ENCODE results near the gene KIFAP3. TPM values are rescaled to one million over a fixed set of nuclear protein-coding genes. Genes with fewer than 3 reads are reported as not detected.

KIFAP3 gene
- total RNA-seq, 2 experiments from 2014 or later, result 10.5 to 12.5 TPM

GRCh38 chr1:170068923-170069322 is 5.6 kb downstream of the KIFAP3 start:
- H3K79me2 ChIP-seq (ENCODE audit: insufficient read depth, low read depth, low read length), result peaks cover 17% of the 10 kb centered on the region; the same call in 1 of the 2 replicates
- H3K9me2 ChIP-seq (ENCODE audit: insufficient read depth, low read length), result no peaks in the 10 kb centered on the region
- no peaks in the 10 kb centered on the region for H3K36me3 ChIP-seq (ENCODE audit: insufficient read depth, low read length)
- no TSS peak for BruUV-seq (replicated peaks)
- H4K20me1 ChIP-seq (ENCODE audit: insufficient read depth, low read length), result no peaks in the 10 kb centered on the region
- no peak for DNase-seq (ENCODE audit: low spot score)
- H3K27ac ChIP-seq (ENCODE audit: low read depth, low read length, poor library complexity, severe bottlenecking), result no peak overlapping the region
- POLR2A ChIA-PET, result no interaction called here
- H3K4me3 ChIP-seq (ENCODE audit: low read depth, low read length, poor library complexity, severe bottlenecking), result no peak overlapping the region
- intact Hi-C loops (cut with micrococcal nuclease; ENCODE audit: unreplicated experiment), result no loop called here
- TF ChIP-seq EZH2phosphoT487 (IDR thresholded peaks at IDR 0.05; ENCODE audit: borderline replicate concordance, low read depth, low read length), result no peak
- no peak for TF ChIP-seq CTCF (conservative IDR thresholded peaks at IDR 0.05; ENCODE audit: low read length)
- no peak overlapping the region for H3K4me2 ChIP-seq (ENCODE audit: low read length)
- no peak overlapping the region for H2AFZ ChIP-seq (ENCODE audit: low read length)
- CTCF ChIA-PET (ENCODE audit: unreplicated experiment), result no interaction called here
- H3K4me1 ChIP-seq (ENCODE audit: insufficient read depth, low read length, poor library complexity, severe bottlenecking), result peaks cover 15% of the 10 kb centered on the region
- peaks cover 13% of the 10 kb centered on the region; the same call in 1 of the 2 replicates for H3K9me3 ChIP-seq (ENCODE audit: low read length)

GRCh38 chr1:170067253-170067819 is 7.2 kb downstream of the KIFAP3 start:
- DNase-seq (ENCODE audit: low spot score), result no peak
- BruUV-seq (replicated peaks), result no TSS peak
- no peaks in the 10 kb centered on the region for H3K36me3 ChIP-seq (ENCODE audit: insufficient read depth, low read length)
- no peak overlapping the region for H3K4me2 ChIP-seq (ENCODE audit: low read length)
- intact Hi-C loops (cut with micrococcal nuclease; ENCODE audit: unreplicated experiment), result no loop called here
- no peak overlapping the region for H3K27ac ChIP-seq (ENCODE audit: low read depth, low read length, poor library complexity, severe bottlenecking)
- no peaks in the 10 kb centered on the region for H3K9me2 ChIP-seq (ENCODE audit: insufficient read depth, low read length)
- no peaks in the 10 kb centered on the region for H4K20me1 ChIP-seq (ENCODE audit: insufficient read depth, low read length)
- ChIA-PET CTCF (ENCODE audit: unreplicated experiment) (no interaction called here), POLR2A (interaction anchor here (0.6 kb wide), 1 partner anchor 10 kb away, joined by 3 read pairs; no protein-coding TSS in a partner anchor)
- no peak overlapping the region for H3K4me3 ChIP-seq (ENCODE audit: low read depth, low read length, poor library complexity, severe bottlenecking)
- H3K4me1 ChIP-seq (ENCODE audit: insufficient read depth, low read length, poor library complexity, severe bottlenecking), result peaks cover 7% of the 10 kb centered on the region
- H3K9me3 ChIP-seq (ENCODE audit: low read length), result peaks cover 13% of the 10 kb centered on the region; the same call in 1 of the 2 replicates
- peaks cover 6% of the 10 kb centered on the region; the same call in 1 of the 2 replicates for H3K79me2 ChIP-seq (ENCODE audit: insufficient read depth, low read depth, low read length)
- H2AFZ ChIP-seq (ENCODE audit: low read length), result no peak overlapping the region
- no peak; the same call in 1 of the 2 replicates for TF ChIP-seq CTCF (conservative IDR thresholded peaks at IDR 0.05; ENCODE audit: low read length)
- TF ChIP-seq EZH2phosphoT487 (IDR thresholded peaks at IDR 0.05; ENCODE audit: borderline replicate concordance, low read depth, low read length), result no peak

- no peak overlapping the region for H2AFZ ChIP-seq (ENCODE audit: low read length)
- H3K36me3 ChIP-seq (ENCODE audit: insufficient read depth, low read length), result no peaks in the 10 kb centered on the region
- TF ChIP-seq EZH2phosphoT487 (IDR thresholded peaks at IDR 0.05; ENCODE audit: borderline replicate concordance, low read depth, low read length), result no peak
- no peak for TF ChIP-seq CTCF (conservative IDR thresholded peaks at IDR 0.05; ENCODE audit: low read length)
- H3K4me2 ChIP-seq (ENCODE audit: low read length), result no peak overlapping the region
- intact Hi-C loops (cut with micrococcal nuclease; ENCODE audit: unreplicated experiment), result no loop called here
- BruUV-seq (replicated peaks), result no TSS peak
- POLR2A ChIA-PET, result interaction anchor here (0.6 kb wide), 1 partner anchor 1330 kb away, joined by 3 read pairs; no protein-coding TSS in a partner anchor
- peaks cover 6% of the 10 kb centered on the region; the same call in 1 of the 2 replicates for H3K79me2 ChIP-seq (ENCODE audit: insufficient read depth, low read depth, low read length)
- H3K9me2 ChIP-seq (ENCODE audit: insufficient read depth, low read length), result no peaks in the 10 kb centered on the region
- H3K9me3 ChIP-seq (ENCODE audit: low read length), result no peaks in the 10 kb centered on the region
- no peaks in the 10 kb centered on the region for H3K4me1 ChIP-seq (ENCODE audit: insufficient read depth, low read length, poor library complexity, severe bottlenecking)
- CTCF ChIA-PET (ENCODE audit: unreplicated experiment), result no interaction called here
- no peak overlapping the region for H3K27ac ChIP-seq (ENCODE audit: low read depth, low read length, poor library complexity, severe bottlenecking)
- DNase-seq (ENCODE audit: low spot score), result no peak
- H3K4me3 ChIP-seq (ENCODE audit: low read depth, low read length, poor library complexity, severe bottlenecking), result no peak overlapping the region
- H4K20me1 ChIP-seq (ENCODE audit: insufficient read depth, low read length), result no peaks in the 10 kb centered on the region
Observed at GRCh38 chr1:170064821-170065220, 9.7 kb downstream of the KIFAP3 start.

Measured in OCI-LY7 (cell line).